GM19193 (cell line): ENCODE data around the gene DNAJC21.

Experiments used
- POLR2A ChIP-seq: IDR thresholded peaks from 4 replicates; pipeline ENCODE4 v1.6.1; 2011; ENCODE audit not compliant: insufficient read depth, insufficient read length; ENCODE audit errors: extremely low read depth

The DNAJC21 gene

GRCh38 chr5:34915139-34915855, 14.1 kb upstream of the DNAJC21 start, which contains the start of the genes BRIX1 and RAD1:
TSS of gene BRIX1 (plus strand) at chr5:34915711. CDS start at chr5:34915739, 28 bp downstream.
TSS of gene RAD1 (minus strand) at chr5:34915504. CDS start at chr5:34914892, 612 bp downstream.
- TF ChIP-seq POLR2A = peak; percentile 84

DNA sequence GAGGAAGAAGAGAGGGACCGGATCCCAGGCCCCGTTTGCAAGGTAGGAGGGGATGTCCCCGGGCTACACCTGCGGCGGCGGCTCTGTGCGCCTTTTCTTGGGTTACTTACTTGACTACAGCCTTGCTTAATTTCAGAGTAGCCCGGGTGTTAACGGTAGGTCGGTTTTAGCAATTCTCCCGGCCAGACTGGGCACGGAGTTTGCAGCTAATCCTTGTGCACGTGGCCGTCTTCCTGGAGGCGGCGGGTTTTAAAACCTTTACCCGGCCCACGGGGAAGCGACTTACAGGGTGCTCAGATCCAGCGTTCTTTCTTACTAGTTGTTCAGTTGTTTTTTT, 13.5 kb upstream of the DNAJC21 start:
- TF ChIP-seq POLR2A = no peak

GRCh38 chr5:34916518-34916917, 12.8 kb upstream of the DNAJC21 start:
- TF ChIP-seq POLR2A = no peak

- TF ChIP-seq POLR2A = no peak
These were observed 11.3 kb upstream of the DNAJC21 start for GRCh38 chr5:34918025-34918424.

- no peak for TF ChIP-seq POLR2A
These were observed 10.3 kb upstream of the DNAJC21 start for GRCh38 chr5:34919077-34919476.

DNA sequence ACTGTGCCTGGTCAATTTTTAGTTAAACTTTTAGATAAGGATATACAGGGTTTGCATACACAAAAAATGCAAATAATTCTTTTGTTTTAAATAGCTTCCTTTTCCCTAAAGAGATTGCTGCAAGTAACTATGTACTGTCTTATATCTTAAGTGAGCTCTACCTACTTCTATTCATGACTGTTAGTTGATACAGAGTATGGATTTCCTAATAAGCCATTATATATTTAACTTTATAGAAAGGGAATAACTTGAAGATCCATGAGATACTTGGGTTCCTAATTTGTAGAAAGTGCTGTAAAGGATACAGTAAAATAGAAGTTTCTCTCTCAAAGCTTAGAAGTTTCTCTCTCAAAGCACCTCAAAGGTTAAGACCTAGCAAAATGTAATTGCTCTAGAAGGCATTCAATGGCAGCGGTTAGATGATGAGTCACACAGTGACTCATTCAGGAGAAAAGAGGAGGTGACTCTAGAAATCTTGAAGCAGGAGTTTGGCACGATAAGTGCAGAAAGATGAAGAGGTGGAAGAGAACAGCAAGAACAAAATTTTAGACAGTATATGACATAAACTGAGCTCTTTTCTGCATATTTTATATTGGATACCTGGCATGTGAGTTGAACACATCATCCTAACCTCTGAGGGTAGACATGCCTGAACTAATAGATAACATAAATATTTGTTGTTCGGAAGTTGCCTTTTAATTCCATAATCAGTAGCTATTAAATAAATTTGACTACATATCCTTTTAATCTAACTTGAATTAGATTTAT, 5.5 kb upstream of the DNAJC21 start:
- no peak for TF ChIP-seq POLR2A

- no peak for TF ChIP-seq POLR2A
These were observed 4.9 kb upstream of the DNAJC21 start for GRCh38 chr5:34924462-34924765.

DNA sequence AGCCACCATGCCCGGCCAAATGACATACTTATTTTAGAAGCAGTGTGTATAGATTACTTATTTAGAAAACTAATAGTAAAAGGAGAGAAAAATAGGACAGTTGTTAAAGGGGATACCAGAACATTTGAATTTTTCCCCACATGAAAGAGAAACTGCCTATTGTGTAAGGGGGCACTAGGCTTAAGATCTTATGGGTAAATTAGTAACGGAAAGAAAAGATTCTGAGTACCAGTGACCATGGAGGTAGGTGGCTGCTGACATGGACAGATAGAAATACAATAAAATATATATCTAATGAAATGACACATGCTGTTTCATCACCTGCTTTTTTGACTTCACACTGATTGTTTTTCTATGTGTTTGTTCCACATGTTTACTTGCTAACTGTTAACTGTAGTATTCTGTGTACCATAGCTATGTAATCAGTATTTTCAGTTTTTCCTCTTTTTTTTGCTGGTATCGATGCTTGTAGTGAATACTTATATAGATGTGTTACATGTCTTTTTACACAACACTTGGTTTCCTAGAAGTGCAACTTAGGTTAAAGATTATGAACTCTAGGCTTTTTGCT, 3.0 kb upstream of the DNAJC21 start:
- no peak for TF ChIP-seq POLR2A

DNA sequence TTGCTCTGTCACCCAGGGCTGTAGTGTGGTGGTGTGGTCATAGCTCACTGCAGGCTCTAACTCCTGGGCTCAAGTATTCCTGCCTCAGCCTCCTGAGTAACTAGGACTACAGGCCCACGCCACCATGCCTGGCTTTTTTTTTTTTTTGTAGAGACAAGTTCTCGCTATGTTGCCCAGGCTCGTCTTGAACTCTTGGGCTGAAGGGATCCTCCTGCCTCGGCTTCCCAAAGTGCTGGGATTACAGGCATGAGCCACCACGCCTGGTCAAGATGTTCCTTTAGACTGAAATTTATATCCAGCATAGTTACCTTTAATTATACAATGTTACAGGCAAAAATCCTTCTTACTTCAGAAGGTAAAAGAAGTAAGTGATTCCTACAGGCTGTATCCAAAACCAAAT, 1.6 kb upstream of the DNAJC21 start:
- TF ChIP-seq POLR2A = no peak

DNA sequence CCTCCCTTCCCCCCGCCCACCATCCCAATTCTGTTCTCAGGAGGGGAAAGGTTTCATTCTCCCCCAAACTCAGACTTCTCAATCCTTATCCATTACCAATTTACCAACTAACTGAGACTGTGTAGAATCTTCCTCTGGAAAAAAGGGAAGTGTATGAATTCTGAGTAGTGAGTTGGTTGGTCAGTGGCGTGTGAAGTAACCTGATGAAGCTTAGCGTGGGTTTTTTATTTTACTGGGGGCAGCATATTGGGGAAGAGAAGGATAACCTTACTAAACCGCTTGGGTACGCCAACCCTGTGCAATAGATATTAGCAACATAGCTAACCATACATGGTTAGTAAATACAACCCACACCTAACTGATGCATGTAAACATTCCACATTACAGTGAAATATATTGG, 1.1 kb upstream of the DNAJC21 start:
- TF ChIP-seq POLR2A = no peak

DNA sequence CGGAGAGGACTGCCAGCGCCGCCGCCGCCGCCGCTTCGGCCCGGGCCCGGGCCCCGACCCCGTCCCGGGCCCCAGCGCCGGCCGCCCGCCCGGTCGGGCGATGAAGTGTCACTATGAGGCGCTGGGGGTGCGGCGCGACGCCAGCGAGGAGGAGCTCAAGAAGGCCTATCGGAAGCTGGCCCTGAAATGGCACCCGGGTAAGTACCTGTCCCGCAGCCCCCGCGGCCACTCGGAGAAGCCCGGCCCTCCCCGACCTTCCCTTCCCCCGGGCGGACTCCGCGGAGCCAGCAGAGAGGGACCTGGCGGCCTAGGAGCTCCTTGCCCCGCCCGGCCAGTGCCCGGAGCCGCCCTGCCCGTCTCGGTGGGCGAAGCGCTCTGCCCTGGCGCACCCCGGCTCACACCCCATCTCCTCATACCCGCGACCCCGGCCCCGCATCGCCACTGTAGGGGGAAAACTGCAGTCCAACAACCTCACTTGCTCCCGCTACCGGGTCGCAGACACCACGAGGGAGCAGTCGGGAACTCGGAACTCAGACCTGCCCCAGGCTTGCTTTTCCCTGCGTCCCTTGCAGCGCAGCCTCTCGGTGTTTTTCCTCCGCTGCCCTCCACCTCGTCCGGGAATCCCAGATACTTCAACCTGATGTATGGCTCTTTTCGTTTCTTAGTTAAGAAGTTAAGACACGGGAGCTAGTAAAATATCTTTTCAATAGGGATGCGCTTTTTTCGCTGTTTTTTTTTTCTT, 532 bp downstream of the DNAJC21 start:
- peak; percentile 63 for TF ChIP-seq POLR2A

GRCh38 chr5:34930462-34930844, 1.1 kb downstream of the DNAJC21 start:
- no peak for TF ChIP-seq POLR2A

DNA sequence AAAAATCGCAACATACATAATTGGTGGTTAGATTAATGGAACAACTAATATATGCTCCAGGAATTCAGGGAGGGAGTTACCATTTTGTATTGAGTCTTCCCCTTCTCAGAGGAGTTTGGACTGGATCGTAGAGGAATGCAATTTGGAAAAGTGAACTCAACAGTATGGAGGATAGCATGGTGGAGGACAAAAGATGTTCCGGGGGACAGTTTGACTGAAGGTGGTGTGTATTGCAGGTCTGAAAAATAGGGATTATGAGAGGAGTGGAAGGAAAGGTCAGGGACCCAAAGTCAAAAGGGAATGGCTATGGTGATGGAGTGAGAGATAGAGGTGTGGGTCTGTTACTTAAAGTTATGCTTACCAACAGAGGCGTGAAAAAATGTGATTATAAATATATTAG, 1.5 kb downstream of the DNAJC21 start:
- no peak for TF ChIP-seq POLR2A

DNA sequence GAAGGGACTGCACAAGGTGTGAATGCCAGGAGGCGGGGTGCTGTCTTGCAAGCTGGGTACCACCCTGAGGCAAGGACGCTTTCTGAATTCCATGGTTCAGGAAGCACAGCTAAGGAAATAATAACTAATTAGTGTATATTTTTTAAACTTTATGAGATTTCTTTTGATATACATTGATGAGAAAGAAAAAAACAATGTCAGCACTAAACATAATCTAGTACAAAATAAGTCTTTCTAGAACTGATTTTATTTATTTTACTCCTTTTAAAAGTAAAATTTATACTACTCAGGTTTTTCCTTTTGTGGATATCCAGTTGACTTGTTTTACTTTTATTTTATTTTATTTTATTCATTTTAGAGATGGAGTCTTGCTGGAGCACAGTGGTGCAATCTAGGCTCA, 3.6 kb downstream of the DNAJC21 start:
- no peak for TF ChIP-seq POLR2A

DNA sequence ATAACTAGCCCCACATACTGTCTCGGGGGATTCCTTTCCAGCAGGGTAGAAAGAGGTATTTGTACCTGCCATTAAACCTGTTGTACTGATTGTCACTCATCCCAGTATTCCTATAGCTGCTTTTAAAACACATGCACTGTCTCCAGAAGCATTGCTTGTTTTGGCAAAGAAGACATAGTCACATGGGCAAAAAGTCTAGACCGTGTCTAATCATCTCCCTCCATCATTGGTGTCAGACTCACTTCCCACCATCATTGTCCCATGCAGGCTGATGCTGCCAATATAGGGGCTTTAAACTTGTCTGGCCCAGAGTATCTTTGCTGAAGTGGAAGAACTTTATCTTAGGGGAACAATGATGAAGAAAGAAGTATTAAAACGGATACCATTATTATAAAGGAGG, 12.6 kb downstream of the DNAJC21 start:
- no peak for TF ChIP-seq POLR2A
